ENCODE data around the gene TBL2. TPM values are rescaled to one million over a fixed set of nuclear protein-coding genes. Genes with fewer than 3 reads are reported as not detected.

The TBL2 gene
- total and polyA plus RNA-seq, 2 of the 4 experiments (the other 2 are of a cell fraction): 72.6 to 94.1 TPM

GRCh38 chr7:73586911-73587310 lies 8.5 kb upstream of the TBL2 start:
- dilution Hi-C loops (cut with HindIII; ENCODE audit: low sequenced_read_pairs, unreplicated experiment): no loop called here
- POLR2A ChIA-PET (ENCODE audit: unreplicated experiment): no interaction called here

More at GRCh38 chr7:73586911-73587310, 8.5 kb upstream of the TBL2 start:
- H3K23ac ChIP-seq (ENCODE audit: low read depth, low read length): no peak overlapping the region
- H3K4me2 ChIP-seq (ENCODE audit: low read depth, low read length): no peak overlapping the region
- H2BK120ac ChIP-seq (ENCODE audit: low read depth, low read length): no peak overlapping the region
- H3K4me1 ChIP-seq (ENCODE audit: control insufficient read depth, insufficient read depth, low read length): peaks cover 4% of the 10 kb centered on the region; the same call in 1 of the 2 replicates
- H3K9ac ChIP-seq (ENCODE audit: low read depth, low read length): no peak overlapping the region
- H3K4me3 ChIP-seq (ENCODE audit: insufficient read depth, low read depth, low read length): no peak overlapping the region
- no peaks in the 10 kb centered on the region for H3K36me3 ChIP-seq (ENCODE audit: control insufficient read depth, insufficient read depth, low read length)
- no peaks in the 10 kb centered on the region for H3K9me1 ChIP-seq (ENCODE audit: insufficient read depth, low read length)
- H4K20me1 ChIP-seq (ENCODE audit: insufficient read depth, low read length): no peaks in the 10 kb centered on the region
- intact Hi-C loops (cut with micrococcal nuclease): no loop called here
- H3K4ac ChIP-seq (ENCODE audit: low read depth, low read length): no peak overlapping the region
- no peak for TF ChIP-seq NFE2L2 (IDR thresholded peaks at IDR 0.05; ENCODE audit: low read depth, low read length)
- TF ChIP-seq MAFK (IDR thresholded peaks at IDR 0.05; ENCODE audit: low read depth, low read length): no peak
- TF ChIP-seq USF2 (IDR thresholded peaks at IDR 0.05; ENCODE audit: low read depth, low read length): no peak
- TF ChIP-seq POLR2A (IDR thresholded peaks at IDR 0.05; ENCODE audit: low read depth, low read length): no peak
- TF ChIP-seq MAZ (IDR thresholded peaks at IDR 0.05; ENCODE audit: borderline replicate concordance, low read depth, low read length): no peak
- H3K9me3 ChIP-seq (ENCODE audit: control insufficient read depth, insufficient read depth, low read length): no peaks in the 10 kb centered on the region
- H2BK20ac ChIP-seq (ENCODE audit: low read depth, low read length): no peak overlapping the region
- CTCF ChIA-PET: no interaction called here
- no peak overlapping the region for H3K56ac ChIP-seq (ENCODE audit: extremely low read depth, insufficient read depth, low read length)
- H4K8ac ChIP-seq (ENCODE audit: low read depth in 2 of 2, low read length in 2 of 2): no peak overlapping the region
- no peak for DNase-seq
- BruUV-seq (replicated peaks): no TSS peak
- H4K5ac ChIP-seq (ENCODE audit: low read depth, low read length): no peak overlapping the region
- WGBS, 2 experiments (ENCODE audit: extremely low coverage in 2 of 2, insufficient read length in 1 of 2): 92% methylated on average over 9 of the region's 12 CpGs; no CpG with 5 or more reads in 1 of the 2 experiments
- H2AFZ ChIP-seq (replicated peaks; ENCODE audit: low read length, poor library complexity): no peak overlapping the region
- no peak overlapping the region for H3K27ac ChIP-seq (ENCODE audit: insufficient read depth, low read length)
- H2AK5ac ChIP-seq (ENCODE audit: low read depth, low read length): no peak overlapping the region
- no peak for ATAC-seq (ENCODE audit: low read depth)
- H2BK15ac ChIP-seq (ENCODE audit: low read depth, low read length): no peak overlapping the region
- no peak overlapping the region for H2BK5ac ChIP-seq (ENCODE audit: low read depth, low read length, poor library complexity, severe bottlenecking)
- peak overlapping the region; percentile 61 for H2AK9ac ChIP-seq (replicated peaks; ENCODE audit: low read depth, low read length, poor library complexity)
- H3K27me3 ChIP-seq (ENCODE audit: control insufficient read depth, insufficient read depth, low read length): no peaks in the 10 kb centered on the region
- in situ Hi-C loops (cut with MboI; ENCODE audit: low sequenced_read_pairs): no loop called here
- H3K79me1 ChIP-seq (ENCODE audit: low read depth in 1 of 2, low read length in 2 of 2): no peaks in the 10 kb centered on the region
- no peak overlapping the region for H4K91ac ChIP-seq (ENCODE audit: insufficient read depth, low read depth, low read length)
- no peak overlapping the region; the same call in 1 of the 2 replicates for H3K14ac ChIP-seq (replicated peaks; ENCODE audit: low read depth, low read length)
- H3K18ac ChIP-seq (ENCODE audit: low read depth, low read length): no peak overlapping the region

All from IMR-90 (cell line).